Measurements from ENCODE around the gene CACNA1G.
A peak's percentile ranks its signal among the peaks of the same experiment; 100 is the strongest.

The CACNA1G gene

DNA sequence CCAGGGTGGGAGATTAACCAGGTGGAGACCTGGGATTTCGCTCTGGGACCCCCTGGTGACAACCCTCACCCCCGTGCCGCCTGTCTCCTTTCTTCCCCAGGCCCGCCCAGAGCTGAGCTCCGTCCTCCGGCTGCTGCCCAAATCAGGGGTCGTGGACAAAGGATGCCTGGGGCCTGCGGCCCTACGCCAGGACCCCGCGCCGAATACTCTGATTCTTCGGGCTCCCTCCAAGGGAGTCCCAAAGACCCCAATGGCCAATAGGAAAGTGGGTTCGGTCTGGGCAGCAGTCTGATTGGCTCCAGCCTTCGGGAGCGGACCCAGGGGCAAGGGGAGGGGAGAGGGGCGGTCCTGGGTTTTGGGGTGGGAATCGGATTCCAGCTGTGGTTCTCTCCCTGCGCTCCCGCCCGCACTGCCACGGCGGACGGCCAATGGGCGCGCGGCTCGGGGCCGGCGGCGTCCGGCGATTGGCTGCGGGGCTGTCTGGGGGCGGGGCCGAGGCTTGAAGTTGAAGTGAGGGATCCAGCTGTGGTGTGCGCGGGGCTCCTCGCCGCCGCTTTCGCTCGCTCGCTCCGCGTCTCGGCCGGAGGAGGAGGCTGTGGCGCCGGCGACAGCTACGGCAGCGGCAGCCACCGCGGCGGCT lies at the start of gene CACNA1G:
CACNA1G (plus strand) TSS at position 531 of the 640 bp plus-strand sequence. CDS start 745 bp downstream, outside the sequence.
- peaks cover 33% of the 10 kb centered on the region for H3K4me1 Mint-ChIP-seq (ENCODE audit: low read depth)
- H3K27ac Mint-ChIP-seq = peak within 1 kb of the TSS; percentile 16
- H3K36me3 Mint-ChIP-seq (ENCODE audit: low read depth) = peaks cover 14% of the 10 kb centered on the region
- H3K9me3 Mint-ChIP-seq = no peaks in the 10 kb centered on the region
- H3K27me3 Mint-ChIP-seq = peaks cover 79% of the 10 kb centered on the region
- H3K4me3 Mint-ChIP-seq = peak within 1 kb of the TSS; percentile 76
- intact Hi-C loops (cut with micrococcal nuclease) = loop anchor here (5.0 kb wide), 1 partner anchor 62 kb away; no protein-coding TSS in a partner anchor

DNA sequence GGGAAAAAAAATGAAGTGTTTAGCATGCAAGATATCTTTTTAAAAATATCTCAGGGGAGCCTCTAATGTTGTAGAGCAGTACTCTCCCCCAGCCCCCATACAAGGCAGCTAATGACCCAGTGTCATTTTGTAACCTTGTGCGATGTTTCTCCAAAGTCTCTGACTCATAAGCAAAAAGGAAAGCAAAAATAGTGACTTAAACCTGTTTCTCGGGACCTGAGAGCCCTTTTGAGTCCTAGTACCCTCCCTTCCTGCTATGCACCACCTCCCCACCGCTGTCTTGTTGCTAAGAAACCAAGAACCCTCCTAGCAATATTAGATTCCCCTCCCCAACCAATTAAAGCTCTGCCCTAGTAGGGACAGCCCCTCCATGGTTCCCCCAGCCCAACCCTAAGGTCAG lies 49.5 kb upstream of the CACNA1G start:
- Mint-ChIP-seq H3K9me3 (no peaks in the 10 kb centered on the region), H3K27me3 (peaks cover 15% of the 10 kb centered on the region), H3K4me1 (ENCODE audit: low read depth) (peaks cover 18% of the 10 kb centered on the region), H3K4me3 (no peak overlapping the region), H3K36me3 (ENCODE audit: low read depth) (no peaks in the 10 kb centered on the region), H3K27ac (no peak overlapping the region)
- intact Hi-C loops (cut with micrococcal nuclease) = no loop called here

DNA sequence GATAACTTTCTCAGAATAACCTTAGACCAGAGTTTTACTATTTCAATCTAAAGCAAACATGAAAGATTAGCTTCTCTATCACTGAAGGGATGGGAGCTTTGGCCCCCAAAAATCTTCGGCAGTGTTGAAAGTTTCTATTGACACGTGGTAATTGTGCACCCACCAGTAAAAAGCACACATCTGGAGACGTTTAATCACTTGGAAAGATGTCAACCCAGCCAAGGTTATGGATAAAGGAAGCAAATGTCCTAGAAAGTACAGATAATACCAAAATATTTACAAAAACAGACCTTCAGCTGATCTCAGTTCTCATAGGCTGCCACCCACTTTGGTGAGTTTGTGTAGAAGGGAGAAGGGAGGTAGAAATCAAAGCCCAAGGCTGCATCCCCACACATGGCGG lies 47.0 kb upstream of the CACNA1G start:
- no peak overlapping the region for H3K4me3 Mint-ChIP-seq
- peaks cover 10% of the 10 kb centered on the region for H3K27me3 Mint-ChIP-seq
- H3K9me3 Mint-ChIP-seq = no peaks in the 10 kb centered on the region
- intact Hi-C loops (cut with micrococcal nuclease) = no loop called here
- no peaks in the 10 kb centered on the region for H3K36me3 Mint-ChIP-seq (ENCODE audit: low read depth)
- peaks cover 11% of the 10 kb centered on the region for H3K4me1 Mint-ChIP-seq (ENCODE audit: low read depth)
- no peak overlapping the region for H3K27ac Mint-ChIP-seq

DNA sequence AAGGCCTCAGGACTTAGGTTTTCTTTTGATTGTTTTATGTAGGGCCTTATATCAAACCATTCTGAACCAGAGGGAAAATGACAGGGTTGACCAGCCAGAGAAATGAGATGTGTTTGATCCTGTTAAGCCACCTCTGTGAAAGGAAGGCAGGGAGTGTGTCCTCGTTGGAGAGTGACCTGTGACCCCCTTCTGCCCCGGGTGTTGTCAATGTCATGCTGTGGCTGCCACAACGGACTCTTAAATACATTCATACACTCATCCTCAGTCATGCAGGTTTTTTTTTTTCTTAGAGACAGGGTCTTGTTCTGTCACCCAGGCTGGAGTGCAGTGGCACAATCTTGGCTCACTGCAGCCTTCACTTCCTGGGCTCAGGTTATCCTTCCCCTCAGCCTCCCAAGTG lies 46.1 kb upstream of the CACNA1G start:
- intact Hi-C loops (cut with micrococcal nuclease) = no loop called here
- H3K27ac Mint-ChIP-seq = no peak overlapping the region

DNA sequence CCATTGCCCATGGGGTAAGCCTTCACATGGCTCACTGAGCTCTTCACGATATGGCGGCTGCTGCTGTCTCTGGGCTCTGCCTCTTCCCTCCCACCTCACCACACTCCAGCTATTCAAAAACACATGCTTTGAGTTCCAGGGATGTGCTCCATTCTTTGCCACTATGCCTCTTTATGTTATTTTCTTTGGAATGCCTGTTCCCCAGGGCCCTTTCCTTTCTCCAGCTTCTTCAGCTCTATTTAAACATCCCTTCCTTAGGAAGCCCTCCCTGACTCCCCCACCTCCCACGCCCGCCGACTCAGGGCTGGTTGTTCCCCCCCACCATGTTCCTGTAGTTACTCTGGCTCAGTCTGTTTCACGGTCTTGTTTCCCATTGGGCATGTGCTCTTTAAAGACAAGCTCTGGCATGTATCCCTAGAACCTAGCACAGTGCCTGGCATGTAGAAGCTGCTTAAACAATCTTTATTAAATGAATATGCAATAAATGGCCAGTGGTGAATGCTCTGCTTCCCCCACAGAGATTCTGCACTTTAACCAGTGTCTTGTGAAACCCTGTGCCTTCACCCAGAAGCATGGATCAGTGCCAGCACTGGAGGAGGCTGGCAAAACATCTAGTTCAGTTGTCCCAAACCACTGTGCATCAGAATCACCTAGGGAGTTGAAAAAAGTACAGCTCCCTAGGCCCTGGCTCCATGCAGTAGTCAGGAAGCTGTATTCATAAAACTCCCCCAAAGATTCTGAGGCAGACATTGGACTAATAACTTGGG lies 45.4 kb upstream of the CACNA1G start:
- intact Hi-C loops (cut with micrococcal nuclease) = no loop called here
- no peaks in the 10 kb centered on the region for H3K9me3 Mint-ChIP-seq
- H3K27me3 Mint-ChIP-seq = peaks cover 6% of the 10 kb centered on the region
- no peaks in the 10 kb centered on the region for H3K36me3 Mint-ChIP-seq (ENCODE audit: low read depth)
- H3K27ac Mint-ChIP-seq = no peak overlapping the region
- H3K4me1 Mint-ChIP-seq (ENCODE audit: low read depth) = peaks cover 5% of the 10 kb centered on the region
- H3K4me3 Mint-ChIP-seq = no peak overlapping the region

More for the DNA sequence above, 46.1 kb upstream of the CACNA1G start:
- Mint-ChIP-seq H3K4me3 (no peak overlapping the region), H3K9me3 (no peaks in the 10 kb centered on the region), H3K36me3 (ENCODE audit: low read depth) (no peaks in the 10 kb centered on the region), H3K4me1 (ENCODE audit: low read depth) (peaks cover 5% of the 10 kb centered on the region), H3K27me3 (peaks cover 6% of the 10 kb centered on the region)

DNA sequence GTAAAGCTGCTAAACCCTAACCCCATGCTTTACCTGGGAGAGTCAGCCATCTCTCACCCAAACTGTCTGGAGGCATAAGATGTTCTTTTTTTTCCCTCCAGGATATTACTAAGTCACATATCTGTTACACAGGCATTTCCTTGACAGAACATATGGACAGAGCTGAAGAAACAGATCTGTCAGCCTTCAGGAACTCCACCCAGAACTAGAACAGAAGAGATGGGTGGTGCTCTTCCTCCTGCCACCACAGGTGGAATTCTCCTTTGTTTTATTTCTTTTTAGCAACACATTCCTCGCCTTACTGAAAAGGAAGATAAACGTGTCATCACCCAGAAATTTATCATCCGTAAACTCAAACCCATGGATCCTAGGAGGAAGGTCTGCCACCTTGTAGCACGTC lies 43.5 kb upstream of the CACNA1G start:
- no peak overlapping the region for H3K27ac Mint-ChIP-seq
- no peak overlapping the region for H3K4me3 Mint-ChIP-seq
- H3K9me3 Mint-ChIP-seq = no peaks in the 10 kb centered on the region
- H3K27me3 Mint-ChIP-seq = peaks cover 5% of the 10 kb centered on the region
- intact Hi-C loops (cut with micrococcal nuclease) = no loop called here
- H3K4me1 Mint-ChIP-seq (ENCODE audit: low read depth) = peaks cover 5% of the 10 kb centered on the region
- no peaks in the 10 kb centered on the region for H3K36me3 Mint-ChIP-seq (ENCODE audit: low read depth)

DNA sequence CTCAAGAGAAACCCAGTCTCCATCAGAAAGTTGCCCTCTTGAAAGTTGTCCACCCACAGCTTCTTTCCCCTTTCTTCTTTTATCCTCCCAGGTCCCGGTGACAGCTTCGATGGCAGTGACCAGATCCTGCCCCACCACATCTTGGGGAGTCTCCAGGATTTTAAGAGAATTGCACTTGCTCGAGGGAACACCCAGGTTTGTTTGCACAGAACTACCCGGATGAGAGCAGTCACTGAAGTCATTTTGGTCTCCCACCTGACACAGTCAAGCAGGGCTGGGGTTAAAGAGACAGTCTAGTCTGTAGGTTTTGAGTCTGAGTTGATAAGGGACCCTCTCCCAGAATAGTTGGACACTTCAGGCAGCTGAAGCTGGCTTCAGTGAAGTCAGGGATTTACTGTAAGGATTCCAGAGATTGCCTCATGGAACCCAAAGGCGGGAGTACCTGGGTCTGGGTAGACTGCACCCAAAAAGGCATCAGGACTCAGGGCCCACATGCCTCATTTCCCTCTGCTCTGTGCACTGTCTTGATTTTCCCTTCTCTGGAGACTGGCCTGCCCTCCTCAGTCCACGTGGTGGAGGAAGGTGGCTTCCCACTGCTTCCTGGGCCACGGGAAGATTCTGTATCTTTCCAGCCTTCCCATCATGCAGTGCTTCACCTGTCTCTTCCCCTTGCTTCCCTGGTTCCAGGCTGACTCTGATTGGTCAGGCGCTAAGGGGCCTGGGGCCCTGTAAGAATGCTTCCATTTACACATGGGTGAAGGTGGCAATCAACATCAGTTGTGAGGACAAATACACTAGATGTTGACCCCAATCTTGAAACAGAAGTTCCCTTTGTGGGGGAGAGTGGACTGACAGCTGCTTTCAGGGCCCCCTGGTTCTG lies 42.8 kb upstream of the CACNA1G start:
- Mint-ChIP-seq H3K9me3 (no peaks in the 10 kb centered on the region), H3K36me3 (ENCODE audit: low read depth) (no peaks in the 10 kb centered on the region), H3K27ac (no peak overlapping the region), H3K27me3 (peaks cover 3% of the 10 kb centered on the region), H3K4me3 (no peak overlapping the region), H3K4me1 (ENCODE audit: low read depth) (peaks cover 5% of the 10 kb centered on the region)
- intact Hi-C loops (cut with micrococcal nuclease) = no loop called here

DNA sequence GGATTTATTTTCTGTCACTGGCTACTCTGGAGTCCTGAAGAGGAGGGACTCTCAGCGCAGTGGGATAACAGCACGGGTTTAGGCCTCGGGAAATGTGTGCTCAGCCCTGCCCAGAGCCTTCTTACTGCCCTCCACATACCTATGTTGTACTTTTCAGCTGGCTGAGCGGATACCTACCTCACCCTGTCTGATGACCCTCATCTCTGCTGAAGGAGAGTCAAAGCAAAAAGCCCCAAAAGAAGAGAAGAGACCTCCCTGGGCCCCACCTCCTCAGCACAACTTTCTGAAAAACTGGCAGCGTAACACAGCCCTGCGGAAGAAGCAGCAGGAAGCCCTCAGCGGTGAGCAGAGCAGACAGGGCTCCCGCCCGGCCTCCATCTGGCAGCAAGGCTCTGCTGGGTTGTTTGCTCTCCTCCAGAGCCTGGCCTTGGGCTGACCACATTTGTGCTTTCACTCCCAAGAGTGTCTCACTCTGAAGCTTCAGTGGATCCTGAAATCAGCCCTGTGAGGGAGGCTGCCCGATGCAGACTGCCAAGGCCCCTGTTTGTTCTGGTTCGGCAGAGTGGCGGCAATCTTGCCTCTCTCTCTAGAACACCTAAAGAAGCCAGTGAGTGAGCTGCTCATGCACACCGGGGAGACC lies 42.0 kb upstream of the CACNA1G start:
- intact Hi-C loops (cut with micrococcal nuclease) = no loop called here
- Mint-ChIP-seq H3K27ac (no peak overlapping the region), H3K4me3 (no peak overlapping the region), H3K4me1 (ENCODE audit: low read depth) (peaks cover 5% of the 10 kb centered on the region), H3K27me3 (peaks cover 3% of the 10 kb centered on the region), H3K9me3 (no peaks in the 10 kb centered on the region), H3K36me3 (ENCODE audit: low read depth) (no peaks in the 10 kb centered on the region)

DNA sequence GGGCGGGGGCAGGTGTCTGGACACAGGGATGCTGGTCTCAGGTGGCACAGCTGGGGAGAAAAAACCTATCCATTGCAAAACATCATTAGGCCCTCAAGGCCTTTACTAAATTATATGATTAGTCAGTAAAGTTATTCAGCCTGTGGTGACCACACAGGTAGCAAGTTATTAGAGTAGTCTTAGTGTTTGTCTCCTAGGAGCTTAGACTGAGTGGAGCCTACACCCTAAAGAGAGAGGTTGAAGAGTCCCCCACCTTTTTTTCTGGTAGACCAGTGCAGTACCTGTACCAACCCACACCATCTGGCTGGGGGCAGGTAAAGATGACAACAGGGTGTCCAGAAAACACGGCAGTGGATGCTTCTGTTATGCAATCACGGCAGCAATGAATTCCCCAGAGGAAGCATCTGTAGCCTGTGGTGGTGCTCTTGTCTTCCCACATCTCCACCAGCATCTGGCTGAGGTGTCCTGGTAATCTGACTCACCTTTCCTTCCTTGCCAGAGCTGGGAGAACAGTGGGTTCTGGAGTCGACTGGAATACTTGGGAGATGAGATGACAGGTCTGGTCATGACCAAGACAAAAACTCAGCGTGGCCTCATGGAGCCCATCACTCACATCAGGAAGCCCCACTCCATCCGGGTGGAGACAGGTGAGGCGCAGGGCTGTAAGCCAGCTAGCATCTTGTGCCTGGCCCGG lies 41.2 kb upstream of the CACNA1G start:
- Mint-ChIP-seq H3K9me3 (no peaks in the 10 kb centered on the region), H3K27me3 (peaks cover 3% of the 10 kb centered on the region), H3K36me3 (ENCODE audit: low read depth) (no peaks in the 10 kb centered on the region), H3K27ac (no peak overlapping the region), H3K4me3 (no peak overlapping the region), H3K4me1 (ENCODE audit: low read depth) (peaks cover 5% of the 10 kb centered on the region)
- intact Hi-C loops (cut with micrococcal nuclease) = no loop called here

DNA sequence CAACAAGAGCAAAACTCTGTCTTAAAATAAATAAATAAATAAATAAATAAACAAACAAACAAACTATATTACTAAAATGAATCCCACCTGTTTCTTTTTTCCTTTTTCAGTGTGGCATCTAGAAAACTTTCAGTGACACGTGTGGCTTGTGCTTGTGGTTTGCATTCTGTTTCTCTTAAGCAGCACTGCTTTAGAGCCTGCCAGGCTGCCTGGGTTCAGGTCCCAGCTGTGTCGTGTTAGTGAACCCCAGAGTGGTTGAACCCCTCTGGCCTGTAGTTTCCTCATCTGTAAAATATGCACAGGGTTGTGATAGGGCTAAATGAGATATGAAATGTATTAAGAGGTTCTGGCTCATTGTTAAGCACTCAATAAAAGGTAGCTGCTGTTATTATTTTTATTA lies 40.0 kb upstream of the CACNA1G start:
- Mint-ChIP-seq H3K4me1 (ENCODE audit: low read depth) (no peaks in the 10 kb centered on the region), H3K4me3 (no peak overlapping the region), H3K27ac (no peak overlapping the region), H3K9me3 (no peaks in the 10 kb centered on the region), H3K27me3 (peaks cover 3% of the 10 kb centered on the region), H3K36me3 (ENCODE audit: low read depth) (no peaks in the 10 kb centered on the region)
- intact Hi-C loops (cut with micrococcal nuclease) = no loop called here

DNA sequence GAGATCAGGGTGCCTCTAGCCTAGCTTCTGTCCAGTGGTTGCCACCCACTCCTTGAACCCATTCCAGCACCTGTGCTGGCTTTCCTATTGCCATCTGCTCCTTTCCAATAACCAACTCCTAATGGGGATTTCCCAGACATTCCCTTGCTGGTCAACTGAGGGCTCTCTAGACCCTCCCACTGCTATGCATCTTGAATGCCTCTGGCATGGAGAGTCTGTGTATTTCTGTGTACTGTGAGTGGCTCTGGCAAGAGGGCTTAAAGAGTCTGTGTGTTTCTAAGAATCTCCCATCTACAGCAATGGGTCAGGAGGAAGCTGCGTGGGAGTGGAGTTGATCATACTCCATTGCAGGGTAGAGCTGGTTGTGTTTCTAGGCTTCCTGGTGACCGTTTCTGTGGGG lies 39.0 kb upstream of the CACNA1G start:
- intact Hi-C loops (cut with micrococcal nuclease) = no loop called here
- Mint-ChIP-seq H3K4me1 (ENCODE audit: low read depth) (no peaks in the 10 kb centered on the region), H3K27ac (no peak overlapping the region), H3K9me3 (no peaks in the 10 kb centered on the region), H3K27me3 (peaks cover 3% of the 10 kb centered on the region), H3K4me3 (no peak overlapping the region), H3K36me3 (ENCODE audit: low read depth) (no peaks in the 10 kb centered on the region)

DNA sequence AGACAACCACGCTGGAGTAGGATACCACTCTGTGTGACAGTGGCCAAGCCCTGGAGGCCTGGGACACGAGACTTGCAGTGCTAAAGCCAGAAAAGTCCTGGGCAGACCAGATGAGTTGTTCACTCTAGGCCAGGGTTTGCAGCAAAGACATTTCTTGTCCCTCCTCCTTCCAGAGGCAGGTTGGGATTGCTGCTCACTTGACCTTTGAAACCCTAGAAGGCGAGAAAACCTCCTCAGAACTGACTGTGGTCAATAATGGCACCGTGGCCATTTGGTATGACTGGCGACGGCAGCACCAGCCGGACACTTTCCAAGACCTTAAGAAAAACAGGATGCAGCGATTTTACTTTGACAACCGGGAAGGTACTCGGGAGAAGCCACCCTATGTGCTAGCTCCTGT lies 37.7 kb upstream of the CACNA1G start:
- H3K4me1 Mint-ChIP-seq (ENCODE audit: low read depth) = no peaks in the 10 kb centered on the region
- peaks cover 2% of the 10 kb centered on the region for H3K27me3 Mint-ChIP-seq
- no peaks in the 10 kb centered on the region for H3K36me3 Mint-ChIP-seq (ENCODE audit: low read depth)
- H3K4me3 Mint-ChIP-seq = no peak overlapping the region
- intact Hi-C loops (cut with micrococcal nuclease) = no loop called here
- no peak overlapping the region for H3K27ac Mint-ChIP-seq
- no peaks in the 10 kb centered on the region for H3K9me3 Mint-ChIP-seq

DNA sequence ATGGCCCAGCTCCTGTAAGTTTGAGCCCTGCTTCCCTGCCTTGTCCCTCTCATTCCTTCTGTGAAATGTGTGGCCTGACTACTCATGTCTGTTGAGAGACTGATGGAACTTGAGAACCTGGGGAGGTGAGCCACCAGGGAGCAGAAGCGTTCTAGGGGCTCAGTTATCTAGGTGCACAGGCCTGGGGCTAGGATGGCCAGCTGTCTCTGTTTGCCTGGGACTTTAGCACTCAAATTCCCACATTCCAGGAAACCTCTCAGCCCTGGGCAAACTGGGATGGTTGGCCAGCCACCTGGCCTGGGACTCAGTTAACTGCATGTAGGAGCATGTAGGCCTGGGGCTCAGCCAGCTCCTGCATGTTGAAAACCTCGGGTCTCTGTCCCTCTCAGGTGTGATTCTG lies 37.3 kb upstream of the CACNA1G start:
- intact Hi-C loops (cut with micrococcal nuclease) = no loop called here
- Mint-ChIP-seq H3K4me1 (ENCODE audit: low read depth) (no peaks in the 10 kb centered on the region), H3K27me3 (peaks cover 2% of the 10 kb centered on the region), H3K36me3 (ENCODE audit: low read depth) (no peaks in the 10 kb centered on the region), H3K4me3 (no peak overlapping the region), H3K9me3 (no peaks in the 10 kb centered on the region), H3K27ac (no peak overlapping the region)

Measured in dendritic cell treated with granulocyte-macrophage colony-stimulating factor and Interleukin-4, amounts not matched to agents 40 ng/mL and 50 ng/mL, for 4 days (primary cell).